HEK293 (cell line): ENCODE measurements around the gene SPACA4.

Experiments used
- CTCF ChIA-PET: fragments of 350-600 bp; formaldehyde crosslinking; extraction: SDS; loops from one replicate; lab custom pipeline; 2021; ENCODE audit warnings: antibody characterized with exemption; lab: Yijun Ruan, JAX
- POLR2A ChIA-PET: fragments of 300-600 bp; formaldehyde crosslinking; extraction: SDS; loops from one replicate; lab custom pipeline; 2020; ENCODE audit warnings: antibody characterized with exemption, inconsistent platforms; lab: Yijun Ruan, JAX
- H3K27ac ChIP-seq: fragments of 200-500 bp; sonication (Bioruptor generic); 2 replicates; pipeline ENCODE4 v1.5.1; 2014; ENCODE audit warnings: low read depth, low read length, control low read depth, inconsistent platforms; ENCODE audit errors: extremely low read depth
- H3K36me3 ChIP-seq, 2 experiments: fragments of 200-500 bp in 1 of 2; sonication (Bioruptor generic) in 1 of 2; 1 replicate in 1 of 2; 2 replicates in 1 of 2; pipeline ENCODE4 v1.5.1; 2014 to 2017; ENCODE audit warnings: inconsistent platforms in 2 of 2, low read length in 2 of 2; ENCODE audit not compliant: control insufficient read depth in 2 of 2, insufficient read depth in 1 of 2
- H3K4me1 ChIP-seq: fragments of 200-500 bp; sonication (Bioruptor generic); 2 replicates; pipeline ENCODE4 v1.5.1; 2014; ENCODE audit warnings: mild to moderate bottlenecking, low read length, inconsistent platforms; ENCODE audit not compliant: control insufficient read depth, insufficient read depth
- H3K4me3 ChIP-seq: 2 replicates; pipeline ENCODE4 v1.5.1; 2011; ENCODE audit warnings: low read depth, mild to moderate bottlenecking, control low read depth, low read length, moderate library complexity
- H3K9me3 ChIP-seq: fragments of 200-500 bp; sonication (Bioruptor generic); 2 replicates; pipeline ENCODE4 v1.5.1; 2014; ENCODE audit warnings: low read depth, low read length, inconsistent platforms; ENCODE audit not compliant: control insufficient read depth, insufficient read depth
- ATF2 ChIP-seq: fragments of 450-650 bp; formaldehyde crosslinking; IDR thresholded peaks from 2 replicates; pipeline ENCODE4 v1.5.1; 2016; ENCODE audit warnings: missing biosample characterization, missing genetic modification characterization, low read depth
- BCL11B ChIP-seq: fragments of 450-650 bp; formaldehyde crosslinking; IDR thresholded peaks from 2 replicates; pipeline ENCODE4 v1.5.1; 2016; ENCODE audit warnings: low read depth, missing biosample characterization, missing genetic modification characterization
- CTCF ChIP-seq: fragments of 450-650 bp; formaldehyde crosslinking; IDR thresholded peaks from 2 replicates; pipeline ENCODE4 v1.5.1; 2016; ENCODE audit warnings: missing biosample characterization, missing genetic modification characterization
- REPIN1 ChIP-seq: fragments of 450-650 bp; formaldehyde crosslinking; IDR thresholded peaks from 2 replicates; pipeline ENCODE4 v1.5.1; 2017; ENCODE audit warnings: missing biosample characterization, missing genetic modification characterization, low read depth
- ZBTB10 ChIP-seq: fragments of 450-650 bp; formaldehyde crosslinking; IDR thresholded peaks from 2 replicates; pipeline ENCODE4 v1.5.1; 2016; ENCODE audit warnings: missing biosample characterization, missing genetic modification characterization
- ZBTB6 ChIP-seq: fragments of 450-650 bp; formaldehyde crosslinking; IDR thresholded peaks from 2 replicates; pipeline ENCODE4 v1.5.1; 2017; ENCODE audit warnings: missing biosample characterization, missing genetic modification characterization
- ZFP69B ChIP-seq: fragments of 450-650 bp; formaldehyde crosslinking; IDR thresholded peaks from 2 replicates; pipeline ENCODE4 v1.5.1; 2016; ENCODE audit warnings: missing biosample characterization, missing genetic modification characterization
- ZIC2 ChIP-seq: fragments of 450-650 bp; formaldehyde crosslinking; IDR thresholded peaks from 2 replicates; pipeline ENCODE4 v1.5.1; 2016; ENCODE audit warnings: missing biosample characterization, missing genetic modification characterization
- ZNF148 ChIP-seq: fragments of 450-650 bp; formaldehyde crosslinking; IDR thresholded peaks from 2 replicates; pipeline ENCODE4 v1.5.0; 2017; ENCODE audit warnings: missing biosample characterization, missing genetic modification characterization, borderline replicate concordance
- ZNF266 ChIP-seq: fragments of 450-650 bp; formaldehyde crosslinking; IDR thresholded peaks from 2 replicates; pipeline ENCODE4 v1.5.1; 2016; ENCODE audit warnings: missing biosample characterization, missing genetic modification characterization, low read depth
- ZNF280D ChIP-seq: fragments of 450-650 bp; formaldehyde crosslinking; IDR thresholded peaks from 2 replicates; pipeline ENCODE4 v1.5.1; 2016; ENCODE audit warnings: missing biosample characterization, missing genetic modification characterization
- ZNF423 ChIP-seq: fragments of 450-650 bp; formaldehyde crosslinking; IDR thresholded peaks from 2 replicates; pipeline ENCODE4 v1.5.1; 2016; ENCODE audit warnings: missing biosample characterization, missing genetic modification characterization
- ZNF473 ChIP-seq: fragments of 450-650 bp; formaldehyde crosslinking; IDR thresholded peaks from 2 replicates; pipeline ENCODE4 v1.5.1; 2017; ENCODE audit warnings: missing biosample characterization, missing genetic modification characterization
- ZNF544 ChIP-seq: fragments of 450-650 bp; formaldehyde crosslinking; IDR thresholded peaks from 2 replicates; pipeline ENCODE4 v1.5.0; 2017; ENCODE audit warnings: missing biosample characterization, missing genetic modification characterization
- ZNF580 ChIP-seq: fragments of 450-650 bp; formaldehyde crosslinking; IDR thresholded peaks from 2 replicates; pipeline ENCODE4 v1.5.1; 2016; ENCODE audit warnings: missing biosample characterization, missing genetic modification characterization
- ZNF654 ChIP-seq: fragments of 450-650 bp; formaldehyde crosslinking; IDR thresholded peaks from 2 replicates; pipeline ENCODE4 v1.5.1; 2016; ENCODE audit warnings: low read depth, missing biosample characterization, missing genetic modification characterization
- ZNF791 ChIP-seq: fragments of 450-650 bp; formaldehyde crosslinking; IDR thresholded peaks from 2 replicates; pipeline ENCODE4 v1.5.1; 2016; ENCODE audit warnings: missing biosample characterization, missing genetic modification characterization
- ZNF792 ChIP-seq: fragments of 450-650 bp; formaldehyde crosslinking; IDR thresholded peaks from 2 replicates; pipeline ENCODE4 v1.5.1; 2016; ENCODE audit warnings: missing biosample characterization, missing genetic modification characterization

The SPACA4 gene

GRCh38 chr19:48588670-48589401 is 17.7 kb upstream of the SPACA4 start (continued):
- TF ChIP-seq ZNF280D (tag by site-specific recombination) (peak; percentile 99), ZNF266 (tag by site-specific recombination) (0 out of 2 replicates have a peak, but pooled peaks have one; percentile 15), ZIC2 (peak; percentile 74), BCL11B (tag by site-specific recombination) (peak; percentile 86; the same call in 1 of the 2 replicates), ZNF654 (tag by site-specific recombination) (peak; percentile 36; the same call in 1 of the 2 replicates), REPIN1 (tag by site-specific recombination) (peak; percentile 92; the same call in 1 of the 2 replicates), ZBTB6 (peak; percentile 21; the same call in 1 of the 2 replicates), ZNF791 (tag by site-specific recombination) (no peak), ZFP69B (tag by site-specific recombination) (peak; percentile 84), ZBTB10 (tag by site-specific recombination) (peak; percentile 81), ZNF423 (tag by site-specific recombination) (0 out of 2 replicates have a peak, but pooled peaks have one; percentile 35), ZNF544 (tag by site-specific recombination) (no peak), ZNF473 (tag by site-specific recombination) (no peak), ZNF792 (tag by site-specific recombination) (peak; percentile 86; the same call in 1 of the 2 replicates), ZNF580 (tag by site-specific recombination) (peak; percentile 99)

GRCh38 chr19:48591021-48591420 is 15.5 kb upstream of the SPACA4 start:
- no peaks in the 10 kb centered on the region for H3K36me3 ChIP-seq
- no peaks in the 10 kb centered on the region for H3K9me3 ChIP-seq
- ChIA-PET CTCF (interaction anchor here (0.6 to 12.4 kb wide), 5 partner anchors 16 to 252 kb away, joined by 3 to 272 read pairs (median 51); partner anchors contain the start of gene SPACA4), POLR2A (no interaction called here)
- no peak overlapping the region for H3K4me3 ChIP-seq
- no peak overlapping the region for H3K27ac ChIP-seq
- TF ChIP-seq ATF2 (no peak), CTCF (tag by site-specific recombination) (peak; percentile 51; the same call in 1 of the 2 replicates), ZNF148 (tag by site-specific recombination) (no peak)
- H3K4me1 ChIP-seq = no peaks in the 10 kb centered on the region
